ENCODE measurements around the gene SWSAP1. TPM values are rescaled to one million over a fixed set of nuclear protein-coding genes. Genes with fewer than 3 reads are reported as not detected.

SWSAP1 gene
- total RNA-seq, 1 experiment from 2014 or later: 2.5 TPM

DNA sequence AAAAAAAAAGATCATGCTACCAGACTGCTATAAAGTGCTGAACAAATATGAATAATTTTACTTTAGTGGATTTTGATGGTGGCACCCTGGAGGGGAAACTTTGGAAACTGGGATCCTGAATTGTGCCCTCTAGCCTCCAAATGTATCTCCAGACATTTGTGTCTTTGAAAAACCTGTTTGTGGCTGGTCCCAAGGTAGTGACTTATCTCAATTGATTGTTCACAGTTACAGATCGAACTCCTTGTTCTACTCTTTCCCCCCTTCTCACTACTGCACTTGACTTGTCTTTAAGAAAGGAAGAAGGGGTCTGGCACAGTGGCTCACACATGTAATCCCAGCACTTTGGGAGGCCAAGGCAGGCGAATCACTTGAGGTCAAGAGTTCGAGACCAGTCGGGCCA lies 34.1 kb downstream of the SWSAP1 start:
- peaks cover 4 to 18% of the 10 kb centered on the region in 2 experiments for H3K36me3 ChIP-seq (ENCODE audit: control insufficient read depth in 1 of 2, insufficient read depth in 2 of 2, low read length in 2 of 2)
- no peaks in the 10 kb centered on the region; the same call in 1 of the 2 replicates for H3K79me2 ChIP-seq (ENCODE audit: insufficient read depth, low read length)
- no peak overlapping the region for H3K27ac ChIP-seq (ENCODE audit: low read depth, low read length)
- no peaks in the 10 kb centered on the region for H3K9me3 ChIP-seq (ENCODE audit: control insufficient read depth in 1 of 2, insufficient read depth in 1 of 2, low read depth in 1 of 2, low read length in 2 of 2)
- intact Hi-C loops (cut with micrococcal nuclease): no loop called here
- no peak for ATAC-seq
- ChIA-PET CTCF (no interaction called here), POLR2A (no interaction called here), RAD21 (ENCODE audit: low non-redundant PET in 1 of 2, low total read pairs in 2 of 2, uncharacterized antibody in 2 of 2, unreplicated experiment in 2 of 2) (no interaction called here)
- TF ChIP-seq RAD21 (IDR thresholded peaks at IDR 0.05; ENCODE audit: low read depth): no peak
- TF ChIP-seq ZNF274 (IDR thresholded peaks at IDR 0.05; ENCODE audit: low read depth, low read length): no peak
- no peak for TF ChIP-seq EZH2 (IDR thresholded peaks at IDR 0.05)
- TF ChIP-seq SIN3A (IDR thresholded peaks at IDR 0.05; ENCODE audit: low read depth): no peak
- TF ChIP-seq EGR1 (IDR thresholded peaks at IDR 0.05; ENCODE audit: low read depth): no peak
- TF ChIP-seq ATF3 (IDR thresholded peaks at IDR 0.05): no peak
- no TSS peak for BruUV-seq (replicated peaks)
- no peak overlapping the region for H2AFZ ChIP-seq (ENCODE audit: low read depth, low read length, poor library complexity, severe bottlenecking)
- H3K9me2 ChIP-seq (ENCODE audit: insufficient read depth): no peaks in the 10 kb centered on the region
- peaks cover 0 to 10% of the 10 kb centered on the region in 2 experiments; a peak in 3 of 4 replicates for H3K4me1 ChIP-seq (ENCODE audit: control insufficient read depth in 1 of 2, insufficient read depth in 2 of 2, low read length in 2 of 2)
- no peak overlapping the region for H3K4me3 ChIP-seq (replicated peaks in 1 of 2; ENCODE audit: low read depth in 1 of 2, low read length in 2 of 2)
- no peak for DNase-seq (ENCODE audit: low read depth, low spot score)
- no peaks in the 10 kb centered on the region for H4K20me1 ChIP-seq (ENCODE audit: insufficient read depth)
- no peak overlapping the region for H3K9ac ChIP-seq (ENCODE audit: low read length)
- H3K4me2 ChIP-seq (ENCODE audit: low read length): no peak overlapping the region
- no peaks in the 10 kb centered on the region for H3K27me3 ChIP-seq (ENCODE audit: insufficient read depth, low read length)

DNA sequence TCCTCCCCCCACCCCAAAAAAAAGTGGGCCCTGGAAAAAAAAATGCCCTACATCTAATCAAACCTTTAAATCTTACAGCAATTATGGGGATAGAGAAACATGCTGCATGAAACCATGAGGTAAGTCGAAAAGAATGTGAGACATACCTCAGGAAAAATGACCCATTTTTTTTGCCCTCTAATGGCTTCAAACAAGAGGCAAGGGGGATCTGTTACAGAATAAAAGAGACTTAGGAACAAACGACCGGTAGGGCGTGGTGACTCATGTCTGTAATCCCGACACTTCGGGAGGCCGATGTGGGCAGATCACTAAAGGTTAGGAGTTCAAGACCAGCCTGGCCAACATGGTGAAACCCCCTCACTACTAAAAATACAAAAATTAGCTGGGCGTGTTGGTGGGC lies 36.2 kb downstream of the SWSAP1 start:
- DNase-seq (ENCODE audit: low read depth, low spot score): no peak
- CTCF ChIA-PET: no interaction called here
- no peak for TF ChIP-seq SRF (IDR thresholded peaks at IDR 0.05; ENCODE audit: low read depth)
- TF ChIP-seq TCF7L2 (IDR thresholded peaks at IDR 0.05; ENCODE audit: borderline replicate concordance, extremely low read depth, insufficient read depth, insufficient read length): no peak
- no peak for TF ChIP-seq SP1 (IDR thresholded peaks at IDR 0.05; ENCODE audit: low read depth)
- TF ChIP-seq, protein P1, sequence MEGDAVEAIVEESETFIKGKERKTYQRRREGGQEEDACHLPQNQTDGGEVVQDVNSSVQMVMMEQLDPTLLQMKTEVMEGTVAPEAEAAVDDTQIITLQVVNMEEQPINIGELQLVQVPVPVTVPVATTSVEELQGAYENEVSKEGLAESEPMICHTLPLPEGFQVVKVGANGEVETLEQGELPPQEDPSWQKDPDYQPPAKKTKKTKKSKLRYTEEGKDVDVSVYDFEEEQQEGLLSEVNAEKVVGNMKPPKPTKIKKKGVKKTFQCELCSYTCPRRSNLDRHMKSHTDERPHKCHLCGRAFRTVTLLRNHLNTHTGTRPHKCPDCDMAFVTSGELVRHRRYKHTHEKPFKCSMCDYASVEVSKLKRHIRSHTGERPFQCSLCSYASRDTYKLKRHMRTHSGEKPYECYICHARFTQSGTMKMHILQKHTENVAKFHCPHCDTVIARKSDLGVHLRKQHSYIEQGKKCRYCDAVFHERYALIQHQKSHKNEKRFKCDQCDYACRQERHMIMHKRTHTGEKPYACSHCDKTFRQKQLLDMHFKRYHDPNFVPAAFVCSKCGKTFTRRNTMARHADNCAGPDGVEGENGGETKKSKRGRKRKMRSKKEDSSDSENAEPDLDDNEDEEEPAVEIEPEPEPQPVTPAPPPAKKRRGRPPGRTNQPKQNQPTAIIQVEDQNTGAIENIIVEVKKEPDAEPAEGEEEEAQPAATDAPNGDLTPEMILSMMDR (IDR thresholded peaks at IDR 0.05 in 2 of 3, conservative IDR thresholded peaks at IDR 0.05 in 1 of 3; ENCODE audit: borderline replicate concordance in 1 of 3, insufficient read depth in 1 of 3, low read depth in 2 of 3, low read length in 2 of 3): no peak
- no peak for TF ChIP-seq RAD21 (IDR thresholded peaks at IDR 0.05; ENCODE audit: low read depth)
- TF ChIP-seq FOSL1 (IDR thresholded peaks at IDR 0.05; ENCODE audit: low read depth): no peak
- TF ChIP-seq EZH2phosphoT487 (IDR thresholded peaks at IDR 0.05; ENCODE audit: borderline replicate concordance): no peak
- no peak for TF ChIP-seq EZH2 (IDR thresholded peaks at IDR 0.05)
- TF ChIP-seq POLR2A (IDR thresholded peaks at IDR 0.05; ENCODE audit: borderline replicate concordance, extremely low read depth, insufficient read depth, insufficient read length): no peak
- TF ChIP-seq EGR1 (IDR thresholded peaks at IDR 0.05; ENCODE audit: low read depth): no peak
- TF ChIP-seq ZNF274 (IDR thresholded peaks at IDR 0.05; ENCODE audit: low read depth, low read length): no peak
- no peak for TF ChIP-seq CEBPB (IDR thresholded peaks at IDR 0.05; ENCODE audit: low read depth)
- TF ChIP-seq, protein P2, sequence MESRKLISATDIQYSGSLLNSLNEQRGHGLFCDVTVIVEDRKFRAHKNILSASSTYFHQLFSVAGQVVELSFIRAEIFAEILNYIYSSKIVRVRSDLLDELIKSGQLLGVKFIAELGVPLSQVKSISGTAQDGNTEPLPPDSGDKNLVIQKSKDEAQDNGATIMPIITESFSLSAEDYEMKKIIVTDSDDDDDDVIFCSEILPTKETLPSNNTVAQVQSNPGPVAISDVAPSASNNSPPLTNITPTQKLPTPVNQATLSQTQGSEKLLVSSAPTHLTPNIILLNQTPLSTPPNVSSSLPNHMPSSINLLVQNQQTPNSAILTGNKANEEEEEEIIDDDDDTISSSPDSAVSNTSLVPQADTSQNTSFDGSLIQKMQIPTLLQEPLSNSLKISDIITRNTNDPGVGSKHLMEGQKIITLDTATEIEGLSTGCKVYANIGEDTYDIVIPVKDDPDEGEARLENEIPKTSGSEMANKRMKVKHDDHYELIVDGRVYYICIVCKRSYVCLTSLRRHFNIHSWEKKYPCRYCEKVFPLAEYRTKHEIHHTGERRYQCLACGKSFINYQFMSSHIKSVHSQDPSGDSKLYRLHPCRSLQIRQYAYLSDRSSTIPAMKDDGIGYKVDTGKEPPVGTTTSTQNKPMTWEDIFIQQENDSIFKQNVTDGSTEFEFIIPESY (IDR thresholded peaks at IDR 0.05; ENCODE audit: extremely low read depth, insufficient replicate concordance, low read length): no peak
- TF ChIP-seq CBX3 (IDR thresholded peaks at IDR 0.05; ENCODE audit: low read depth): no peak

More for the DNA sequence above, 36.2 kb downstream of the SWSAP1 start:
- no peak overlapping the region for H3K27ac ChIP-seq (ENCODE audit: low read depth, low read length)
- H4K20me1 ChIP-seq (ENCODE audit: insufficient read depth): no peaks in the 10 kb centered on the region
- no peak overlapping the region for H3K4me2 ChIP-seq (ENCODE audit: low read length)
- no peaks in the 10 kb centered on the region; the same call in 1 of the 2 replicates for H3K79me2 ChIP-seq (ENCODE audit: insufficient read depth, low read length)
- H2AFZ ChIP-seq (ENCODE audit: low read depth, low read length, poor library complexity, severe bottlenecking): no peak overlapping the region
- H3K9me2 ChIP-seq (ENCODE audit: insufficient read depth): no peaks in the 10 kb centered on the region
- H3K27me3 ChIP-seq (ENCODE audit: insufficient read depth, low read length): no peaks in the 10 kb centered on the region
- intact Hi-C loops (cut with micrococcal nuclease): no loop called here
- peaks cover 0 to 10% of the 10 kb centered on the region in 2 experiments; a peak in 3 of 4 replicates for H3K4me1 ChIP-seq (ENCODE audit: control insufficient read depth in 1 of 2, insufficient read depth in 2 of 2, low read length in 2 of 2)
- no peak for ATAC-seq
- no peaks in the 10 kb centered on the region for H3K9me3 ChIP-seq (ENCODE audit: control insufficient read depth in 1 of 2, insufficient read depth in 1 of 2, low read depth in 1 of 2, low read length in 2 of 2)
- ChIA-PET POLR2A (no interaction called here), RAD21 (ENCODE audit: low non-redundant PET in 1 of 2, low total read pairs in 2 of 2, uncharacterized antibody in 2 of 2, unreplicated experiment in 2 of 2) (no interaction called here)
- no peak overlapping the region for H3K4me3 ChIP-seq (replicated peaks in 1 of 2; ENCODE audit: low read depth in 1 of 2, low read length in 2 of 2)
- H3K36me3 ChIP-seq (ENCODE audit: control insufficient read depth in 1 of 2, insufficient read depth in 2 of 2, low read length in 2 of 2): peaks cover 6 to 9% of the 10 kb centered on the region in 2 experiments
- H3K9ac ChIP-seq (ENCODE audit: low read length): no peak overlapping the region
- BruUV-seq (replicated peaks): no TSS peak
